HEK293T (cell line): Measurements from ENCODE around the gene FAS.

Experiments
- ARNT ChIP-seq: fragments of 450-650 bp; IDR thresholded peaks from 2 replicates; pipeline ENCODE4 v1.6.1; 2017; ENCODE audit warnings: mild to moderate bottlenecking
- HDGF ChIP-seq: fragments of 450-650 bp; IDR thresholded peaks from 2 replicates; pipeline ENCODE4 v1.6.1; 2017; ENCODE audit warnings: antibody characterized with exemption, borderline replicate concordance
- NFRKB ChIP-seq: fragments of 450-650 bp; IDR thresholded peaks from 2 replicates; pipeline ENCODE4 v1.6.1; 2016; ENCODE audit warnings: mild to moderate bottlenecking, moderate library complexity
- SP1 ChIP-seq: fragments of 450-650 bp; IDR thresholded peaks from 2 replicates; pipeline ENCODE4 v1.6.1; 2017
- TARDBP ChIP-seq: fragments of 450-650 bp; IDR thresholded peaks from 2 replicates; pipeline ENCODE4 v1.6.1; 2016
- ZNF384 ChIP-seq: fragments of 450-650 bp; IDR thresholded peaks from 2 replicates; pipeline ENCODE4 v1.6.1; 2016

DNA sequence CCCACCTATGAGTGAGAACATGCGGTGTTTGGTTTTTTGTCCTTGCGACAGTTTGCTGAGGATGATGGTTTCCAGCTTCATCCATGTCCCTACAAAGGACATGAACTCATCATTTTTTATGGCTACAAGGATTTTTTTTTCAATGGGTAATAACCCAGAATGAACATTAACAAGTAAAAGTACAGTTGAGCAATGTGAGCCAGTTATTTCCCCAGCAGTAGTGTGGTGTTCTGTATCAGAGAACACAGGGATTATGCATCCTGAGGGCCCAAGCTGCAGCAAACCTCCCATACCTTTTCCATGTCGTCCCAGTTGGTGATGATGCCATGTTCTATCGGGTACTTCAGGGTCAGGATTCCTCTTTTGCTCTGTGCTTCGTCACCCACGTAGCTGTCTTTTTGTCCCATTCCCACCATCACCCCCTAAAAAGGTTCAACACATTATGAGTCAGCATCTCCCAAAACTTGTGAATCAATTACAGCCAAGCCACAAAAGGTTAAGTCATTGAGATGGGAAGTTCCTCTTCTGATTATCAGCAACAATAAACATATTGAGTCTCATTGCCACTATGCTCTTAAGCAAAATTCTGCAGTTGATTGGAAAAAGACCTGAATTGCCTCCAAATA is 43.5 kb upstream of the FAS start:
- no peak for TF ChIP-seq SP1
- no peak for TF ChIP-seq TARDBP
- TF ChIP-seq ZNF384: no peak
- no peak for TF ChIP-seq HDGF
- no peak for TF ChIP-seq ARNT
- TF ChIP-seq NFRKB: no peak
